HK-2 (cell line): ENCODE results near the gene L3MBTL3.
"Not testable (repeated sequence)": the region's sequence is repeated elsewhere in the genome, so short reads cannot be mapped to it uniquely, and the experiment has no call there.

ENCODE experiments used
- DNase-seq: peaks from one replicate; pipeline ENCODE4 v3.0.0-alpha.2; 2018; ENCODE audit not compliant: unreplicated experiment

L3MBTL3 gene

GRCh38 chr6:130075879-130076460 is 57.6 kb downstream of the L3MBTL3 start:
- DNase-seq, result no peak

DNA sequence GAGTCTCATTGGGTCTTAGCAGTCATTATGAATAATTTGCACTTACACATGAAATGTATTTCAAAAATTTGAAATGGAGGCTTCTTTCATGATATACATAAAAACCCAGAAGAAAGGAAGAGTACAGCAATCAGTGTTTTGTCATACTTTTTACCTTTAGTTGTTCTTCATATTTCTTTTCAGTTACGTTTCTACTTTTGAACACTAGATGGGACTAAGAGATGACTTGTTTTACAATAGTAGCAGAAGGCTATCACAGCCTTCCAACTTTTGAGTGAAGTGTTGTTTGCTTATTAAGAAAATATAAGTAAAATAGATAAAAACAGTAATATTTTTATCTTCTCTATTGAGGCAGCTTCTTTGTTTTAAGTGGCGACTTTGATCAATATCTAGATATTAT is 58.1 kb downstream of the L3MBTL3 start:
- no peak for DNase-seq

DNA sequence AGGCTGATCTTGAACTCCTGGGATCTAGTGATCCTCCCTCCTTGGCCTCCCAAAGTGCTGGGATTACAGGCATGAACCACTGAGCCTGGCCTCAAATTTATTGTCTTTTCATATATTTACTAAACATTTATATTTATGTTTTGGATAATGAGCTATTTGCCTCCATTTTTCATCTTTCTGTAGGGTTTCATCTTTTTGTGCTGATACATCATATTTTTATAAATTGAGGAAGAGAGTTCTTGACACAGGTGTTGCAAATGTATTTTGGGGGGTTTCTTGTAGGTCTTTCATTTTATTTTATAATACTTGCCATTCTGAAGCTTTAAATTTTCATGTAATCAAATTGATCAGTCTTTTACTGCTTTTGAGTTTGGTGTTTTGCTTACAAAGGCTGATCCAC is 72.4 kb downstream of the L3MBTL3 start:
- no peak for DNase-seq

- no peak for DNase-seq
Measured at GRCh38 chr6:130093546-130093945, 75.2 kb downstream of the L3MBTL3 start.

- DNase-seq, result no peak
Measured at GRCh38 chr6:130098317-130098716, 79.9 kb downstream of the L3MBTL3 start.

- no peak for DNase-seq
Measured at GRCh38 chr6:130099119-130099518, 80.7 kb downstream of the L3MBTL3 start.

- no peak for DNase-seq
Measured at GRCh38 chr6:130105996-130106704, 87.8 kb downstream of the L3MBTL3 start.

DNA sequence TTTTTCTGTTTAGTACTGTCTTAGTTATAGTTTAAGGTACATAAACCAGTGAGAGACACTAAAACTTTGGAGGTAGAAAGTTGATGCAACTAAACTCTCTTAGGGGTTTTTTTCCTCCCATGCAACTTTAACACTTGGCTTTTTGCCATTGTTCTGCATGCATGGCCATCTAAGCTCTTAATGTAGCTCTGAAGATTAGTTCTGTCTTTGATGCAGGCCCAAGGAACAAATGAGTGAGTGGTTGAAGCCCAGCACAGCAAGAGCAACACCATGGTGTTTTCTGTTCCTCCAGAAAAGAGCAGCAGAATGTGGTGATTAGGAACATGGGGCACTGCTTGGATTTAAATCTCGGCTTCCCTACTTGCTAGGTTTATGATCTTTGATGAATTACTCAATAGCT is 89.3 kb downstream of the L3MBTL3 start:
- no peak for DNase-seq

DNA sequence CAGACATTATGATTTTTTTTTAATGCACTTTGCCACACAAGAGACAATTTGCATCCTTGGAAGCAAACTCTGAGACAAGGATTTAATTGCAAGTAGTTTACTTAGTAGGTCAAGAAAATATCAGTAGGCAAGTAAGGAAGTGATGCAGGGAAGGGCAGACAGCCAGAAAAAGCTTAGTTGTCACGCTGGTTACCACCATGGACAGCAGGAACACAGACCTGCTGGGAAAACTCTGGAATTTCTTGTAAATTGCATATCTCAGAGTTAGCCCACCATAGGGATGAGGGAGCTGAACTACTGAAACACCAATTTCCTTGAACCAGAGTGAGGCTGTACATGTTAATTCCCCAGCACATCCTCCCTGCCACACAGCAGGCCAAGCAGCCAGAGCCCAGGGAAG is 92.7 kb downstream of the L3MBTL3 start:
- DNase-seq, result no peak

DNA sequence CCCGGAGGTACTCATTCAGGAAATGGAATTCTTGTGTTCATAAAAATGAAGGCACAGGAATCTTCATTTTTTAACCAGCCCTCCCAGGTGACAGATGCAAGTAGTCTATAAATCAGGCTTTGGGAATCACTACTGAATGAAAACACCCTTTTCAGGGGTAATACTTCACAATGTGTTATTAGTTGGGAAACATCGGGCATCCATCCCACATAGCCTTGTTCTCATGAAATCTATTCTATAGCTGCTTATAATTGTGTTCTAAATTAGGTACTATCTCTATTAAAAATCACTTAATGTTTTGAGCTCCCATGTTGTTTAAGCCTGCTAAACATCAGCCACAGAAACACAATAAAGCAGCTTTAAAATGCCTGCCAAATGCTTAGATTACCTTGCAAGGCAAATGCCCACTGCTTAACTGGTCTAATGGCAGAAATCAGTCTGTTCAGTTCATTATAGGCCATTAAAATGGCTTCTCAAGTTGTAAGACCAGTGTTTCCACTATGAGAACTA is 94.9 kb downstream of the L3MBTL3 start:
- no peak for DNase-seq

DNA sequence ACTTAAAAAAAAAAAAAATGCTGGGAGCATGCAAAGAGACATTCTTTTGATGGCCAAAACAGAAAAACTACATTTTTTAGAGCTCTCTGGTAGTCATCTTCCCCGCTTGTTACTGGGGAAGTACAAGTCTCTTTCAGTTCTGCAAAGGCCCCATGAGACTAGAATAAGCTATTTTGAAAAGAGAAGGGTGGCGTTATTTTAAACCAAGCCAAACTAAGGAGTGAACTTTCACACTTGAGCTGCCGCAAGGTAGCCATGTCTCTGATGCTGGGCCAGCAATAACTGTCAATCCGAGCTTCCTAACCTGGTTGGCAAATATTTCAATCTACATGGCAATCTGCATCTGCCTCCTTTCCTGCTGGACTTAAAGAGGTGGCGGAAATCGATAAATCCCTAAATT is 96.7 kb downstream of the L3MBTL3 start:
- DNase-seq, result no peak

DNA sequence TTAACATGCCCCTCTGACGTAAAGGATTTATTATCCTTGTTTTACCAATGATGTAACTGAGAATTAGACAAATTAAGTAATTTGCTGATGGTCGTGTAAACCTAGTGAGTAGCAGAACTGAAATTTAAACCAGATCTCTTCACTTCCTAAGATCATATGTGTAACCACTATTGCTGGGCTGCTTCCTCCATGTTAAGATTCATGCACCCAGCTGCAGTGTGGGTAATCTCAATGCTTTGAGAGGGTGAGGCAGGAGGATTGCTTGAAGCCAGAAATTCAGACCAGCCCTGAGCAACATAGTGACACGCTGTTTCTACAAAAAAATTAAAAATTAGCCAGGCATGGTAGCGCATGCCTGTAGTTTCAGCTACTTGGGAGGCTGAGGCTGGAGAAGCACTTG is 97.9 kb downstream of the L3MBTL3 start:
- DNase-seq, result no peak

GRCh38 chr6:130117187-130117701 is 98.9 kb downstream of the L3MBTL3 start:
- not testable (repeated sequence) for DNase-seq

- DNase-seq, result no peak
Measured at GRCh38 chr6:130118236-130118635, 99.9 kb downstream of the L3MBTL3 start.

- no peak for DNase-seq
Measured at GRCh38 chr6:130119211-130119610, 100.8 kb downstream of the L3MBTL3 start.

- DNase-seq, result no peak
Measured at GRCh38 chr6:130120731-130121130, 102.3 kb downstream of the L3MBTL3 start.

- DNase-seq, result no peak
Measured at GRCh38 chr6:130122243-130122642, 103.9 kb downstream of the L3MBTL3 start.

GRCh38 chr6:130127195-130127594 is 108.8 kb downstream of the L3MBTL3 start:
- DNase-seq, result no peak

- DNase-seq, result no peak
Measured at GRCh38 chr6:130128326-130128725, 109.9 kb downstream of the L3MBTL3 start.

DNA sequence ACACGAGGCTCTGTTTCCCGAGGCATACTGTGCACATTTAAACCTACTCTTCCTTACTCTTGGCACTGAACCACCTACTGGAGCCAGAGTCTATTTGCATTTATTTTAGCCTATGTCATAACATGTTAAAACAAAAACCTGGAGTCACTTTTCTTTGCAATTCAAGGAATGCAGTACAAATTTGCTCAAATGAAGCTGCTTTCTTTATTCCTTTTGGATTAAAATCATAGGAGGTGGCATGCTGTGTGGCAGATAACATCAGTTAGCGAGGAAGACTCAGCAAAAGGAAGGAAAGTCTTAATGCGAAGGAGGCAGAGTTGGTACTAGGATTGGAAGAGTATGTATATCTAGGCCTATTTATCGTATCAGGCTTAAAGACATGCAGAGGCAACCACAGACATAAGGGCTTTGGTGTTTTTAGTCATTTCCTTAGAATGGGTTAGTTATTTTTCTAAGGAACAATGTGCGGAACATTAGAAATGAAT is 111.4 kb downstream of the L3MBTL3 start:
- DNase-seq, result no peak

DNA sequence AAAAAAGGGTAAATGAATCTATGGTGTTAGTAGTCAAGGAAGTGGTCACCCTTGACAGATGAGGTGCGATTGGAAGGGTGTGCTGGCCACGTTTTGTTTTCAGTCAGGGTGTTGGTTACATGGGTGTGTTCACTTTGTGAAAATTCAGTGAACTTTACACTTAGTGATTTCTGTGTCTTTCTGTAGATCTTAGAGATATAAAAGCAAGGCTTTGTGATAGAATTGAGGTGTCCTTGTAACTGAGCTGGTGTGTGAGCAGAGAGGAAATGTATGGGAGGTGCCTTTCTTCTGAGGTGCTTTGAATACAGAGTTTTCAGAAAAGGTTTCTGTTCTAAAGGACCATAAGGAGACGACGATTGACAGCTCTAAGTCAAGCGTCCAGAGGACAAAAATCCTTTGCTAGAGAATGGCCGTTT is 113.9 kb downstream of the L3MBTL3 start:
- DNase-seq, result no peak

DNA sequence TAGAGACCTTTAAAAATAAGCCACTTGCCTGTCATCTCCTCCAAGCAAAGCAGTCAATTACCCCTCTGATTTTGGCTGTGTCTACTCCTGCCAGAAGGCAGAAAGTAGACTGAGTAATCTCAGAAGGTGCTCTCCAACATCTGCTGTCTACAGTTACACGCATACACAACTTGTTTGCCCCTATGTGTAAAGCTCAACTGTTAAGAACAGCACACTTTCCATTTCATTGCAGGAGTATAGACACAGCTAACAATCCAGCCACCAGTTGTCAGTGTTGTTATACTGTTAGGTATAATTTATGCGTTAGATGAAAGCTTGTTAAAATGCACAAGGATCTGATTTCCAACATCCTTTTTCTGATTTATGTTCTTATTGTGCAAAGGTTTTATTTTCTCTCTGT is 116.2 kb downstream of the L3MBTL3 start:
- no peak for DNase-seq

GRCh38 chr6:130136798-130137197 is 118.4 kb downstream of the L3MBTL3 start:
- no peak for DNase-seq
